GM18951 (cell line): ENCODE data around the gene PLEKHG5.
"Not testable (repeated sequence)": the region's sequence is repeated elsewhere in the genome, so short reads cannot be mapped to it uniquely, and the experiment has no call there.

Source experiments
- POLR2A ChIP-seq: IDR thresholded peaks from 4 replicates; pipeline ENCODE4 v1.6.1; 2011; ENCODE audit warnings: mild to moderate bottlenecking; ENCODE audit not compliant: insufficient read length, insufficient read depth; ENCODE audit errors: extremely low read depth
- in situ Hi-C: fragments of 300-500 bp; cut with MboI; formaldehyde crosslinking; loops from one replicate; pipeline ENCODE4 v1.12.0; 2022; ENCODE audit warnings: low sequenced_read_pairs, mixed read lengths, inconsistent platforms; ENCODE audit not compliant: unreplicated experiment

PLEKHG5 gene

DNA sequence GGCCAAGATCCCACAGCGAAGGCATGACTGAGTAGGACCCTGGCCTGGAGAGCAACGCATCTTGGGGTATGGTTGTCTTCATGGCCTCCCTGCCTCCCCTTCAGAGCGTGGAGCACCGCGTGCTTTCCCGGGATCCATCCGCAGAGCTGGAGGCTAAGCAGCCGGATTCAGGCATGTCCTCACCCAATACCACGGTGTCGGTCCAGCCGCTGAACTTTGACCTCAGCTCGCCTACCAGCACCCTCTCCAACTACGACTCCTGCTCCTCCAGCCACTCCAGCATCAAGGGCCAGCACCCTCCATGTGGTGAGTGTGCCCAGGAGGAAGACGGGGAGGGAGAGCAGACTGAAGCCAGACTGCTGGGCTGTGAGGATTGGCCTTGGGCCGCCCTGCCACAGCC is 47.1 kb downstream of the PLEKHG5 start:
- in situ Hi-C loops: no loop called here
- TF ChIP-seq POLR2A: no peak

DNA sequence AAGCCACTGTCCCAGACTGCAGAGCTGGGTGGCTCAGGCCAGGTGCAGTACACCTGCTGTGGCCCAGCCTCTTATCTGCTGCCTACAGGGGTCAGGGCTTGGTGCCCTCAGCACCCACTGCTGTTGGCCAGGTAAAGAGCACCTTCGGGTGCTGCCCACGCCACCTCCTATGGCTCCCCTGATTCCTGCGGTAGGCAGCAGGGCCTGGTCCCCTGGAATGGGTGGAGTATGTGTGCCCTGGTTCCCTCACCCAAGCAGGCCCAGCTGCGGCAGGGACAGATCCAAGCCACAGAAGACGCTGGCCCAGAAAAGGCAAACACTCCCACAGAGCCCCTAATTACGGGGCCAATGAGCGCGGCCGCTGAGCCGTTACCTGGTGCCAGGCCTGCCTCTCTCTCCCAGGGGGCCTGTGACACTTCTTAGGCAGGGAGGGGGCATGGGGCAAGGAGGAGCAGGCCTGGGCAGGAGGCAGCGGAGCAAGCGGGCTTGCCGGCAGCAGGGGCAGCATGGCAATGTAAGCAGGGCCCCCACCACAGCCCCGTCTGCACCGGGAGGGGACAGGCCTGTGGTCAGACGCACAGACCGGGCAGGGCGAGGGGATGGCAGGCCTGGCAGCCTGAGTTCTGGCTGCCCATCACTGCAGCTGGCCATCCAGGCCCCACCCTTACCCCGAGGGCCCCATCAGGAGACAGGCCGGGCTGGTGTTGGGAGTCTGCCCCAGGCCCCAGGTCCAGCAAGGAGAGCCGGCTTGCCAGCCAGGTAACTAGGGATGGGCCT is 47.9 kb downstream of the PLEKHG5 start:
- no peak for TF ChIP-seq POLR2A
- in situ Hi-C loops: no loop called here

DNA sequence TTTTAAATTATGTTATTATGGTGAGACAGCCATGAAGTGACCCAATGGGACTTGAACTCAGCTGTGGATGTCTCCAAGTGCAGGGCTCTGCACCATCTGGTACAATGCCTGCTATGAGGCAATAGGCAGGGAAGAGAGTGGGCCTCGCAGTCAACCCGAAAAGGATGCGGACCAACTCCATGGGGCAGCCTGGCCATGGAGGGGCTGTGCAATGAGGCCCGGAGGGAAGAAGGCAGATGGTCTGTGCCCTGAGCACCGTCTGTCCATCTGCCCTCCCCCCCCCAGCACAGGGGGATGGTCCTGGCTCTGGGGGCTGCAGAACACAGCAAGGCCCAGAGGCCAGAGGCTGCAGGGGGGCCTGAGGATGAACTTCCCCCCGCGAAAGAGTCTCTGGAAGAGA is 49.9 kb downstream of the PLEKHG5 start:
- in situ Hi-C loops: no loop called here
- TF ChIP-seq POLR2A: no peak

DNA sequence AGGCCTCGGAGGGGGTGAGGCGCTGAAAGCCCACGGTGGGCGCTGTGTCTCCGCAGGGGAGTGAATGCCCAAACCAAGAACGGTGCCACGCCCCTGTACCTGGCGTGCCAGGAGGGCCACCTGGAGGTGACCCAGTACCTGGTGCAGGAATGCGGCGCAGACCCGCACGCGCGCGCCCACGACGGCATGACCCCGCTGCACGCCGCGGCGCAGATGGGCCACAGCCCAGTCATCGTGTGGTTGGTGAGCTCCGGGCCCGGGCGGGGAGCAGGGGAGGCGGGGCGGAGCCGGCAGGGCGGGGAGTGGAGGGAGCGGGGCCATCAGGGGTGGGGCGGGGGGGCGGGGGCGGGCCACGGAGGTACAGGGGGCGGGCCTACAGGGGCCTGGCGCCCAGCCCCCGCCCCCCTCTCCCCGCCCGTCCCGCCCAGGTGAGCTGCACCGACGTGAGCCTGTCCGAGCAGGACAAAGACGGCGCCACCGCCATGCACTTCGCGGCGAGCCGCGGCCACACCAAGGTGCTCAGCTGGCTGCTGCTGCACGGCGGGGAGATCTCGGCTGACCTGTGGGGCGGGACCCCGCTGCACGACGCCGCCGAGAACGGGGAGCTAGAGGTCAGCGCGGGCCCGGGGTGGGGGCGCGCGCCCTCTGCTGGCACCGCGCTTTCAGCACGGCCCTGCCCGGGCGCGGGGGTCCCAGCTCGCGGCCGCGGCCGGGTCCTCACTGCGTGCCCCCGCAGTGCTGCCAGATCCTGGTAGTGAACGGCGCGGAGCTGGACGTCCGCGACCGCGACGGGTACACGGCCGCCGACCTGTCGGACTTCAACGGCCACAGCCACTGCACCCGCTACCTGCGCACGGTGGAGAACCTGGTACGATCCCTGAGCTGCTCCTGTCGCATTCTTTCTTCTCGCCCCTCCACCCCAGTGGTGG is 51.0 kb downstream of the PLEKHG5 start:
- TF ChIP-seq POLR2A: no peak
- in situ Hi-C loops: no loop called here

DNA sequence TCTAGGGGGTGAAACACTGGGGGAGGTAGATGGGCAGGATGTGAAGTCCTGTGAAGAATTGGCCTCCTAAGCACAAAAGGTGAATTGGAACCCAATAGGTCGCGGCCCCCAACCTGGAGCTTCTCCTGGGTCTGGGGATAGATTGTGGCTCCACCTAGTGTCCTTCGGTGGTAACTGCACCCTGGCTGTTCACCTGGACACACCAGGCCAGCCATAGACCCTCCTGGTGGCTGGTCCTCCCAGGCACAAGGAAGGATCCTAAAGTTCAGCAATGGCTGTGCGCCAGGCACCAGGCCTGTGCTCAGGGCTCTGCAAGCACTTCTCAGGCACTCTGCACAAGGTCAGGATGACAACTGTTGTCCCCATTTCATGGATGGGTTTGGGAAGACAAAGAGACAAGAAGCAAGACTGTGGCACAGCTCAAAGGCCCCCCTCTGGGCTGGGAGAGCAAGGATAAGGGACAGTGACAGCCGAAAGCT is 53.4 kb downstream of the PLEKHG5 start:
- in situ Hi-C loops: no loop called here

DNA sequence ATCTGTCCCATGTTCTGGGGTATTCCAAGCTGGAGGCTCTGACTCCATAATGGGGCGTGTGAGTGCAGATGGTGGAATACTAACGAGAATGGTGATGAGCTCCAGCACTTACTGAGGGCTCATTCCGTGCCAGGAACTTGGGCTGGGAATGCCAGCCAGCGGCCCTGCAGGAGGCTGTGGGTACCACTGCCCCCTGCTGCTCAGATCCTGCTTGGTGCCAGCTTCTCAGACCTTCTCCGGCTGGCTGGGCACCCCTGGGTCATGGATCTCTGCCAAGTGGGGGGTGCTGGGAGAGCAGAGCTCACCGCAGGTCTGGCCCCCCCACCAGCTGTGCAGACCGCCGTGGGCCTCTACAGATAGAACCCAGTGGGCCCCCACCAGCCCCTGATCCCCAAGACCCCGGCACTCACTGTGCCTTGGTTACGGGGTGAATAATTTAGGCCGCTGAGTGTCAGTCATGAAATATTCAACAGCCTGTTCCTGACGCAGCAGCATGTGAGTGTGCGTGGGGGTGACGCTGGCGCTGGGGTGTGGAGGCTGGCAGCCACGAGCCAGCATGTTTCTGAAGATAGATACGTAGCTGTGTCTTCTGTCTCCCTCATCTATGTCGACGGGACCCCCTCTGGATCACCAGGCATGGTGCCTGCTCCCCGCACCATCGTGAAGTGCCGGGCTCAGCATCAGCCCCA is 54.3 kb downstream of the PLEKHG5 start:
- in situ Hi-C loops: not testable (repeated sequence)

More for the DNA sequence above, 53.4 kb downstream of the PLEKHG5 start:
- no peak for TF ChIP-seq POLR2A

DNA sequence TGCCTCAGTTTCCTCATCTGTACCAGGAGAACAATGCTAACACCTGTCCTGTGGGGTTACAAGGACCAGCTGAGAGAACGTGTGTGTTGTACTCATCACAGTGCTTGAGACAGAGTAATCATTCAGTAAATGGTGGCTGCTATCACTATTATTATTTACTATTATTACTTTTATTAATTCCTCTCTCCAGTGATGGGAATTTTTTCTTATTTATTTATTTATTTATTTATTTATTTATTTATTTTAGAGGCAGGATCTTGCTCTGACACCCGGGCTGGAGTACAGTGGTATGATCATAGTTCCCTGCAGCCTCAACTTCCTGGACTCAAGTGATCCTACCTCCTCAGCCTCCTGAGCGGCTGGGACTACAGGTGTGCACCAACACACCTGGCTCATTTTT is 55.2 kb downstream of the PLEKHG5 start:
- in situ Hi-C loops: not testable (repeated sequence)

DNA sequence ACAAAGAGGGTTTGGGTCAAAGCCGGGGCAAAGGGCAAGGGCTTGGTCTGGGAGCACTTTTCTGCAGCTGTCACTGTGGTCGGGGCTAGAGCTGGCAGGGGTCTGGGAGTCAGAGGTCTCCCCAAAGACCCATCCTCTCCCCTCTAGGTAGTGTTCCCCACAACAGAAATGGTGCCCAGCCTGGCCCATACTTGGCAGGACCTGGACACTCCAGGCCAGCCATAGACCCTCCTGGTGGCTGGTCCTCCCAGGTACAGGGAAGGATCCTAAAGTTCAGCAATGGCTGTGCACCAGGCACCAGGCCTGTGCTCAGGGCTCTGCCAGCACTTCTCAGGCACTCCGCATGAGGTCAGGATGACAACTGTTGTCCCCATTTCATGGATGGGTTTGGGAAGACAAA is 55.9 kb downstream of the PLEKHG5 start:
- no peak for TF ChIP-seq POLR2A

DNA sequence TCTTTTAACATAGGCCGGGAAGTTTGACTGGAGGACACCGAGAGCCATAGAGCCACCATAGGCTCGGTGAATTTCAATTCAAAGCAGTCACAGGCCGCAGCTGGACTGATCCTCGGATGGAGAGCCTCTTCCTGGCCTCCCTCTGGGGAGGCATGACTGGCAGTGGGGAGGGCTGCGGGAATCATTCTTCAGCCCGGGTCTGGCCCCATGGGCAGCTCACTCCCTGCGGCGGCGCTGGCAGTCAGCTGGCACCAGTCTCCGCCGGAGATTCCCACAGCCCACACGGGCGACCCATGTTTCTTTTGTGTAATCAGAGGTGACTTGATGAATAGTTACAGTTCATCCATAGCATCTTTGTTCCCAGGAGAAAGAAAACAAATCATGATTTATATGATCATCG is 56.3 kb downstream of the PLEKHG5 start:
- in situ Hi-C loops: no loop called here
- no peak for TF ChIP-seq POLR2A

More for the DNA sequence above, 55.9 kb downstream of the PLEKHG5 start:
- in situ Hi-C loops: no loop called here

DNA sequence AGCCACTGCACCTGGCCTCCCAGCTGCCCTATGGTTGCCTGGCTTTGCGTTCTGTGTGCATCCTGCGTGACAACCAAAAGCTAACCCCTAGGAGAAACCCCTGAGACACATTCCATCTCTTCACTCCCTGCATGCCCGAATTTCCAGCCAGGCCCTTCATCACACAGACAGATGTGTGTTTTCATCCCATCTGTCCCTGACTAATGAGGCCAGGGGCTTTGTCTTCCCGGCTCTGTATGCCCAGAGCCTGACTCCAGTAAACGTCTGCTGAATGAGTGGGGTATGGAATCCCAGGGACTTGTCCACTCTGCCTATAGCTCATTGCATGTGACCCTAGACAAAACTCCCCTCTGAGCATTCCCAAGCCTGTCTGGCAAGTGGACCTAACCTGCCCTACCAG is 57.3 kb downstream of the PLEKHG5 start:
- TF ChIP-seq POLR2A: no peak
- in situ Hi-C loops: no loop called here

DNA sequence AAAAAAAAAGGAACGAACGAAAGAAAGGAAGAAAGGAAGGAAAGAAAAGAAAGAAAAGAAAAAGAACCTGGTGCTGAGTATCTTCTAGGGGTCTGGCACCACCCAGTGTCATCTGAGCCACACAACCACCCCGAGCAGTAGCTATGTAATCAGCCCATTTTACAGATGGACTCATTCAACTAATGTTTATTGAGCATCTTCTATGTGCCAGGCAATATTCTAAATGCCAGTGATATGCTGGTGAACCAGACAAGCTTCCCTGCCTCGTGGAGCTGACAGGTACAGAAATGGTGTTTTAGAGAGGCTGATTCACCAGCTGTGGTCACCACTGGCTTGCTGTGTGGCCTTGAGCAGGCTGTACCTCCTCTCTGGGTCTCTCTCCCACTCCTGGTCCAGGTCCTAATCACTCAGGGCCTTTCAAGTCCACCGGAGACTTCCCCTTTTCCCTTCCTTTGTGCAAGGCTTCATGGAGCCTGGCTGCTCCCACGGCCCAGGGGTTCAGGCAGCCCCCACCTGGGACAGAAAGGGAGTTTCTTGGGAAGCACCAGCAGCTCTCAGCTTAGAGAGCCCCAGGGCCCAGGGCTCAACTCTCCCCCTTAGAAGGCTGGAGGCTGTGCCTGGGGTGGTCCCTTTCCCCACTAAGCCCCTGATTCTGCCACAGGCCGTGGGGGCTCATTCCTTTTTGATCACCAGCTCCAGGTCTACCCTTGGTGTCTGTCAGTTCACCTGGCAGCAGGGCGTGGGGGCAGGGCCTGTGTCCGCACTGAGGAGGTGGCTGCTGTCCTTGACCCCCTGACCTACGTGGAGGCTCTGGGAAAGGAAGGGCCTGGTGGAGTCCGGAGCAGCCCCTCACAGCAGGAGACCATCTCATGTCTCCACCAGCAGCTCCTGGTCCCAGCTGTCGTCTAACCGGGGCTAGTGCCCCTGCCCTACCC is 59.6 kb downstream of the PLEKHG5 start:
- in situ Hi-C loops: not testable (repeated sequence)

DNA sequence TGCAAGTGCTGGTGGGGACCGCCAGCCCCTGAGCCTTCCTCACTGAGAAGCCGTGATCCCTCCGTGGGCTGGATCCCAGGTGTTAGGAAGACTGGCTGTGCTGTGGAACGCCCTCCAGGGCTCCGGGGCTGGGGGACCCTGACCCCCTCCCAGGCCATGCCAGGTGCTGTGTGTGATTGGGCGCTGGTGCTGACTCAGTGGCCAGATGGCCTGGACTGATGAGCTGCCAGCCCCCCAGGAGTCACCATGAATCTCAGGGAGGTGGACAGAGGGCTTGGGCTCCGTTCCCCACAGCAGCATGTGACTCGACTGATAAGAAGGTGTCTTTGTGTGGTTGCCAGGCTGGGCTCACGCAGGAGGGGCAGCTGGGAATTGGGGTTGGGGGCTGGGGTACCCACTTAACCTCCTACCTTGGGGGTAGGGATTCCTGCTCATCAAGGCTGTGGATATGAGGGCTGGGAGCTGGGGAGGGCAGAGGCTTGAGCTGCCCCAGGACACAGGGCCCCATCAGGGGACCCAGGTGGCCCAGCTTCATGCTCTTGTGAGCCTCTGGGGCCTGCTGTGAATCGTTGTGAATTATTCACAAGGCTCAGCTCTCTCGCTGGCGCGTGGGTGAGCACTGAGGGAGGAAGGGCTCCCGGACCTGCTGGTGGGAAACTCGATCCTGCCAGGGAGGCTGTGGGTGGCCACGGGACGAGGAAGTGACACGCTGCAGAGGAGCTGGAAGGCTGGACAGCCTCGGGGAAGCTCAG is 61.6 kb downstream of the PLEKHG5 start:
- in situ Hi-C loops: not testable (repeated sequence)

DNA sequence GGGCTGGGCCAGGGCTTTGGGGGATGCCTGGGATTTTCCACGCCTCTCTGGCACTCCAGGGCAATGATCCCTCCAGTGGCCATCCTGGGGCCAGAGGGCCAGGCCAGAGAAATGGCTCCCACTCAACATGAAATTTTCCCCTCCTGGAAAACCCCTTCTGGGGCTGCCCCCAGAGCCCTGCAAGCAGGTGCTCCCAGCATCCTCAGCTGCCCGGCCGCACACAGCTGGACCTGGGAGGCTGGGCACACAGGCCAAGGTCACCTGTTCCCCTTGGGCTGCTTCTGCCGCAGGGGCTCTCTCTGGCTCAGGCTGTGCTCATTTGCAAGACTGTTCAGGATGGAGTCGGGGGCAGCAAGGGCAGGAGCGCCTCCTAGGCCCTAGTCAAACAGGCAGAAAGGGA is 63.0 kb downstream of the PLEKHG5 start:
- in situ Hi-C loops: not testable (repeated sequence)
